Tracheal epithelial cell (primary cell): ENCODE results near the gene ECEL1. TPM values are rescaled to one million over a fixed set of nuclear protein-coding genes. Genes with fewer than 3 reads are reported as not detected.

Source experiments
- total RNA-seq: library from RNA; depleted of rRNA; stranded (reverse); fragments of >200 nt; gene quantifications from 2 replicates; pipeline ENCODE4 v1.2.1, GENCODE V29; 2014

ECEL1 gene
- not detected in 2 replicates for total RNA-seq

GRCh38 chr2:232487385-232488096, at the start of gene ECEL1:
Gene ECEL1 (minus strand): TSS chr2:232487834. CDS start chr2:232486653, 1,181 bp downstream.

GRCh38 chr2:232525791-232526371, 38.2 kb upstream of the ECEL1 start, which contains the start of gene CHRND:
Gene CHRND (plus strand): TSS chr2:232526160. CDS start chr2:232526216, 56 bp downstream.

GRCh38 chr2:232519581-232520438, 32.2 kb upstream of the ECEL1 start, which contains the start of gene PRSS56:
Gene PRSS56 (plus strand): TSS chr2:232520388. CDS start chr2:232520599, 211 bp downstream.

GRCh38 chr2:232455426-232456255, 32.0 kb downstream of the ECEL1 start, which contains the start of gene ALPI:
Gene ALPI (plus strand): TSS chr2:232456153. CDS start chr2:232456200, 47 bp downstream.

Other genes starting within 250 kb of the ECEL1 start
- gene ALPP, start 109.1 kb downstream of the ECEL1 start, total RNA-seq: not detected in 2 replicates
- gene ALPG, start 81.0 kb downstream of the ECEL1 start, total RNA-seq: under 0.01 TPM in 1 of 2 replicates, not detected in the other
- not detected in 2 replicates for gene ALPI, start 31.7 kb downstream of the ECEL1 start, total RNA-seq
- not detected in 2 replicates for gene PRSS56, start 32.6 kb upstream of the ECEL1 start, total RNA-seq
- gene CHRND, start 38.3 kb upstream of the ECEL1 start, total RNA-seq: not detected in 2 replicates
- not detected in 2 replicates for gene CHRNG, start 51.9 kb upstream of the ECEL1 start, total RNA-seq
- gene TIGD1, start 62.7 kb upstream of the ECEL1 start, total RNA-seq: 0.96 and 1.7 TPM in 2 replicates
- 37.7 and 76.4 TPM in 2 replicates for gene EIF4E2, start 62.9 kb upstream of the ECEL1 start, total RNA-seq
- 1.2 TPM in 1 of 2 replicates, not detected in the other for gene EFHD1, start 145.8 kb upstream of the ECEL1 start, total RNA-seq
- 38.4 and 39.8 TPM in 2 replicates for gene GIGYF2, start 209.5 kb upstream of the ECEL1 start, total RNA-seq